SK-MEL-5 (cell line): ENCODE data around the gene GPX4. TPM values are rescaled to one million over a fixed set of nuclear protein-coding genes. Genes with fewer than 3 reads are reported as not detected.
"Not testable (repeated sequence)": the region's sequence is repeated elsewhere in the genome, so short reads cannot be mapped to it uniquely, and the experiment has no call there.

ENCODE experiments used
- DNase-seq: peaks from one replicate; pipeline ENCODE4 v3.0.0-alpha.2; 2016; ENCODE audit warnings: low read depth, low spot score
- in situ Hi-C: cut with HindIII; loops from 2 replicates; pipeline ENCODE4 v1.10.0; 2016; ENCODE audit warnings: low sequenced_read_pairs, high pct_unique_total_duplicates, low pct_unique_long_range_greater_than_20kb
- total RNA-seq: library from RNA; depleted of rRNA; stranded (reverse); fragments of >200 nt; shearing (Covaris generic); gene quantifications from 2 replicates; pipeline ENCODE4 v1.2.3, GENCODE V29; 2014

The GPX4 gene
- total RNA-seq, 1 experiment from 2014 or later, result 258 TPM

GRCh38 chr19:1119475-1120217, 15.9 kb downstream of the GPX4 start:
- no peak for DNase-seq
- in situ Hi-C loops, result no loop called here

GRCh38 chr19:1121395-1121794, 17.6 kb downstream of the GPX4 start:
- in situ Hi-C loops, result no loop called here
- DNase-seq, result no peak

GRCh38 chr19:1122021-1122971, 18.5 kb downstream of the GPX4 start:
- in situ Hi-C loops, result no loop called here
- DNase-seq, result no peak

- in situ Hi-C loops, result no loop called here
- DNase-seq, result peak; percentile 77
Measured at GRCh38 chr19:1122972-1123363, 19.2 kb downstream of the GPX4 start.

- in situ Hi-C loops, result no loop called here
- no peak for DNase-seq
Measured at GRCh38 chr19:1123381-1123780, 19.6 kb downstream of the GPX4 start.

GRCh38 chr19:1123885-1124677, 20.3 kb downstream of the GPX4 start:
- in situ Hi-C loops, result no loop called here

GRCh38 chr19:1125601-1126467, 22.0 kb downstream of the GPX4 start:
- DNase-seq, result peak; percentile 7
- in situ Hi-C loops, result no loop called here

More at GRCh38 chr19:1123885-1124677, 20.3 kb downstream of the GPX4 start:
- no peak for DNase-seq

GRCh38 chr19:1126984-1127760, 23.4 kb downstream of the GPX4 start:
- no peak for DNase-seq
- in situ Hi-C loops, result no loop called here

- no peak for DNase-seq
- in situ Hi-C loops, result no loop called here
Measured at GRCh38 chr19:1128106-1128505, 24.3 kb downstream of the GPX4 start.

GRCh38 chr19:1129084-1129483, 25.3 kb downstream of the GPX4 start:
- in situ Hi-C loops, DNase-seq: not testable (repeated sequence)

- in situ Hi-C loops, result no loop called here
- no peak for DNase-seq
Measured at GRCh38 chr19:1129535-1129934, 25.7 kb downstream of the GPX4 start.

- in situ Hi-C loops, result no loop called here
- DNase-seq, result no peak
Measured at GRCh38 chr19:1130771-1131717, 27.2 kb downstream of the GPX4 start.

- in situ Hi-C loops, result no loop called here
- no peak for DNase-seq
Measured at GRCh38 chr19:1131718-1132551, 28.1 kb downstream of the GPX4 start.

- in situ Hi-C loops, result no loop called here
- DNase-seq, result no peak
Measured at GRCh38 chr19:1132552-1133383, 29.0 kb downstream of the GPX4 start.
